ENCODE data around the gene DAB2. TPM values are rescaled to one million over a fixed set of nuclear protein-coding genes. Genes with fewer than 3 reads are reported as not detected.

DAB2 gene
- total RNA-seq, 1 experiment from 2014 or later = 135 TPM

DNA sequence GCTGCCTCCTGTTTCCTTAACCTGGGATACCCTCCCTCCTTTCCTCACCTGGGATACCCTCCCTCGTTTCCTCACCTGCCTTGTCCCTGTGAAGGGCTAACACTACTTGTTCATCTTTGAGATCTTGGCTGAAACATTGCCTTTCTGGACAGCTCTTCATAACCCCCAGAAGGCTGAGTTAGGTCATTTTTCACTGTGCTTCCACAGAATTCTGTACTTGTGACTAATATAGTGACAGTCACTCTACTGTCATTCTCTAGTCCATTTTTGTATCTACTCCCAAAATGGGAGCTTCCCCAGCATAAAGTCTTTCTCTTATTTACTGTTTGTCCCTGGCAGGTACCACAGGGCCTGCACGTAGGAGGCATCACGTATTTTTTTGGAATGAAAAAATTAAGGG lies 21.5 kb upstream of the DAB2 start:
- no peaks in the 10 kb centered on the region for H3K27me3 ChIP-seq (replicated peaks; ENCODE audit: control insufficient read depth, insufficient read depth, low read length)
- no peak for DNase-seq
- CTCF ChIA-PET = interaction anchor here (1.8 kb wide), 1 partner anchor 21 kb away, joined by 4 read pairs; the partner anchor contains the start of gene DAB2

GRCh38 chr5:39443911-39444310 lies 19.1 kb upstream of the DAB2 start:
- TF ChIP-seq, protein P1, sequence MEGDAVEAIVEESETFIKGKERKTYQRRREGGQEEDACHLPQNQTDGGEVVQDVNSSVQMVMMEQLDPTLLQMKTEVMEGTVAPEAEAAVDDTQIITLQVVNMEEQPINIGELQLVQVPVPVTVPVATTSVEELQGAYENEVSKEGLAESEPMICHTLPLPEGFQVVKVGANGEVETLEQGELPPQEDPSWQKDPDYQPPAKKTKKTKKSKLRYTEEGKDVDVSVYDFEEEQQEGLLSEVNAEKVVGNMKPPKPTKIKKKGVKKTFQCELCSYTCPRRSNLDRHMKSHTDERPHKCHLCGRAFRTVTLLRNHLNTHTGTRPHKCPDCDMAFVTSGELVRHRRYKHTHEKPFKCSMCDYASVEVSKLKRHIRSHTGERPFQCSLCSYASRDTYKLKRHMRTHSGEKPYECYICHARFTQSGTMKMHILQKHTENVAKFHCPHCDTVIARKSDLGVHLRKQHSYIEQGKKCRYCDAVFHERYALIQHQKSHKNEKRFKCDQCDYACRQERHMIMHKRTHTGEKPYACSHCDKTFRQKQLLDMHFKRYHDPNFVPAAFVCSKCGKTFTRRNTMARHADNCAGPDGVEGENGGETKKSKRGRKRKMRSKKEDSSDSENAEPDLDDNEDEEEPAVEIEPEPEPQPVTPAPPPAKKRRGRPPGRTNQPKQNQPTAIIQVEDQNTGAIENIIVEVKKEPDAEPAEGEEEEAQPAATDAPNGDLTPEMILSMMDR (IDR thresholded peaks at IDR 0.05; ENCODE audit: insufficient read depth in 1 of 2, low read depth in 1 of 2, low read length in 1 of 2, severe bottlenecking in 1 of 2, unreplicated experiment in 1 of 2) = no peak
- Mint-ChIP-seq H3K27me3 (ENCODE audit: insufficient read depth, unreplicated experiment) (no peaks in the 10 kb centered on the region), H3K9me3 (ENCODE audit: unreplicated experiment) (no peaks in the 10 kb centered on the region), H3K4me1 (ENCODE audit: low read depth, unreplicated experiment) (peaks cover 14% of the 10 kb centered on the region), H3K4me3 (ENCODE audit: unreplicated experiment) (no peak overlapping the region), H3K36me3 (ENCODE audit: insufficient read depth, unreplicated experiment) (no peaks in the 10 kb centered on the region), H3K27ac (ENCODE audit: unreplicated experiment) (no peak overlapping the region)
- POLR2A ChIA-PET = interaction anchor here (1.1 kb wide), 1 partner anchor 19 kb away, joined by 3 read pairs; no protein-coding TSS in a partner anchor
- no TSS peak for BruUV-seq (replicated peaks)
- Histone ChIP-seq H3K9me3 (no peaks in the 10 kb centered on the region), H3K36me3 (ENCODE audit: control insufficient read depth, insufficient read depth, low read length) (no peaks in the 10 kb centered on the region), H3K4me1 (peaks cover 54% of the 10 kb centered on the region), H3K4me3 (ENCODE audit: low read depth, low read length) (no peak overlapping the region), H3K27me3 (replicated peaks; ENCODE audit: control insufficient read depth, insufficient read depth, low read length) (no peaks in the 10 kb centered on the region)
- no peak for DNase-seq
- intact Hi-C loops (cut with micrococcal nuclease; ENCODE audit: unreplicated experiment) = no loop called here
- CTCF ChIA-PET = no interaction called here

More for the DNA sequence above, 21.5 kb upstream of the DAB2 start:
- Mint-ChIP-seq H3K9me3 (ENCODE audit: unreplicated experiment) (no peaks in the 10 kb centered on the region), H3K27me3 (ENCODE audit: insufficient read depth, unreplicated experiment) (no peaks in the 10 kb centered on the region), H3K36me3 (ENCODE audit: insufficient read depth, unreplicated experiment) (no peaks in the 10 kb centered on the region), H3K4me1 (ENCODE audit: low read depth, unreplicated experiment) (peaks cover 14% of the 10 kb centered on the region), H3K4me3 (ENCODE audit: unreplicated experiment) (no peak overlapping the region), H3K27ac (ENCODE audit: unreplicated experiment) (peak overlapping the region; percentile 14)
- H3K4me3 ChIP-seq (ENCODE audit: low read depth, low read length) = no peak overlapping the region
- H3K4me1 ChIP-seq = peaks cover 52% of the 10 kb centered on the region
- intact Hi-C loops (cut with micrococcal nuclease; ENCODE audit: unreplicated experiment) = no loop called here
- no TSS peak for BruUV-seq (replicated peaks)
- H3K36me3 ChIP-seq (ENCODE audit: control insufficient read depth, insufficient read depth, low read length) = no peaks in the 10 kb centered on the region
- TF ChIP-seq, protein P1 (IDR thresholded peaks at IDR 0.05; ENCODE audit: insufficient read depth in 1 of 2, low read depth in 1 of 2, low read length in 1 of 2, severe bottlenecking in 1 of 2, unreplicated experiment in 1 of 2) = no peak
- no peaks in the 10 kb centered on the region for H3K9me3 ChIP-seq
- POLR2A ChIA-PET = no interaction called here

DNA sequence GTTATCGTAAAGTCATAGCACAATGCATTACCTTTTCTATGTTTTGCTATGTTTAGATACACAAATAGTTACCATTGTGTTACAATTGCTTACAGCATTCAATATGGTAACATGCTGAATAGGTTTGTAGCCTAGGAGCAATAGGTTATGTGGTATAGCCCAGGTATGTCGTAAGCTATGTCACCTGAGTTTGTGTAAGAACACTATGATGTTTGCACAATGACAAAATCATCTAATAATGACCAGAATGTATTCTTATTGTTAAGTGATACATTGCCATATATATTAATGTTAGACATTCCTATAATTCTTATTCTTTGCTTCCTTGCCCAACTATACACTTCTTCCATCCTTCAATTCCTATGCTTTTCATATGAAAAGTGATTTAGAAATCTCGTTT lies 18.2 kb upstream of the DAB2 start:
- DNase-seq = no peak
- Histone ChIP-seq H3K27me3 (replicated peaks; ENCODE audit: control insufficient read depth, insufficient read depth, low read length) (no peaks in the 10 kb centered on the region), H3K36me3 (ENCODE audit: control insufficient read depth, insufficient read depth, low read length) (no peaks in the 10 kb centered on the region), H3K9me3 (no peaks in the 10 kb centered on the region), H3K4me1 (peaks cover 51% of the 10 kb centered on the region), H3K4me3 (ENCODE audit: low read depth, low read length) (no peak overlapping the region)
- TF ChIP-seq, protein P1 (IDR thresholded peaks at IDR 0.05; ENCODE audit: insufficient read depth in 1 of 2, low read depth in 1 of 2, low read length in 1 of 2, severe bottlenecking in 1 of 2, unreplicated experiment in 1 of 2) = no peak
- intact Hi-C loops (cut with micrococcal nuclease; ENCODE audit: unreplicated experiment) = no loop called here
- ChIA-PET POLR2A (interaction anchor here (1.1 kb wide), 1 partner anchor 18 kb away, joined by 3 read pairs; no protein-coding TSS in a partner anchor), CTCF (interaction anchor here (1.0 kb wide), 1 partner anchor 18 kb away, joined by 4 read pairs; the partner anchor contains the start of gene DAB2)
- H3K4me3 Mint-ChIP-seq (ENCODE audit: unreplicated experiment) = no peak overlapping the region
- no peaks in the 10 kb centered on the region for H3K27me3 Mint-ChIP-seq (ENCODE audit: insufficient read depth, unreplicated experiment)
- H3K27ac Mint-ChIP-seq (ENCODE audit: unreplicated experiment) = no peak overlapping the region
- H3K4me1 Mint-ChIP-seq (ENCODE audit: low read depth, unreplicated experiment) = peaks cover 14% of the 10 kb centered on the region
- no peaks in the 10 kb centered on the region for H3K9me3 Mint-ChIP-seq (ENCODE audit: unreplicated experiment)
- H3K36me3 Mint-ChIP-seq (ENCODE audit: insufficient read depth, unreplicated experiment) = no peaks in the 10 kb centered on the region
- BruUV-seq (replicated peaks) = no TSS peak
